PFSK-1 (cell line): ENCODE data around the gene S100A1.

Experiments used
- FOXP2 ChIP-seq: optimal IDR thresholded peaks from 2 replicates; pipeline ENCODE3; 2011; ENCODE audit warnings: borderline replicate concordance, control low read depth, inconsistent platforms; ENCODE audit not compliant: insufficient read depth; ENCODE audit errors: extremely low read length, extremely low read depth
- POLR2AphosphoS5 ChIP-seq: IDR thresholded peaks from 2 replicates; pipeline ENCODE4 v1.6.1; 2012; ENCODE audit warnings: low read depth, mild to moderate bottlenecking, control low read depth, low read length, moderate library complexity
- SIN3A ChIP-seq: IDR thresholded peaks from 2 replicates; pipeline ENCODE4 v1.6.1; 2012; ENCODE audit warnings: mild to moderate bottlenecking, low read length, moderate library complexity, borderline replicate concordance; ENCODE audit not compliant: insufficient read depth
- TAF1 ChIP-seq: IDR thresholded peaks from 2 replicates; pipeline ENCODE4 v1.6.1; 2012; ENCODE audit warnings: low read length, control low read depth, borderline replicate concordance; ENCODE audit not compliant: insufficient read depth
- TF ChIP-seq, protein P1 (sequence below), 2 experiments: IDR thresholded peaks; 2 replicates each; pipeline versions ENCODE4 v1.6.1 to v1.8.0; 2011 to 2012; ENCODE audit warnings: low read depth in 2 of 2, low read length in 2 of 2, control low read depth in 1 of 2, inconsistent platforms in 1 of 2, mild to moderate bottlenecking in 1 of 2, moderate library complexity in 1 of 2; ENCODE audit not compliant: insufficient read depth in 1 of 2

The S100A1 gene

DNA sequence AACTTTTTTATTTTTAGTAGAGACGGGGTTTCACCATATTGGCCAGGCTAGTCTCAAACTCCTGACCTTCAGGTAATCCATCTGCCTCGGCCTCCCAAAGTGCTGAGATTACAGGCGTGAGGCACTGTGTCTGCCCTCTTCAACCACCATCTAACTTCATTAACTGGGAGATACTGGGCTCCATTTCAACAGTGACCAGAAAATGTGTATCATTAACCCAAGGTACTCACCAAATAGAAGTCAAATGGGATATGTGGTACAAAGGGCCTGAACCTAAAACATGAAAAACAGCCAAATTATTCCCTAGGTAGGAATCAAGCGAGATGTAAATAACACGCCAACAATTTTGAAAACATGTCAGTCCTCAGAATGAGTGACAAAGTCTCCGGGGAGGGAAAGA lies 41.4 kb downstream of the S100A1 start:
- TF ChIP-seq TAF1 (no peak), SIN3A (no peak), POLR2AphosphoS5 (no peak), FOXP2 (no peak)
- TF ChIP-seq, protein P1, sequence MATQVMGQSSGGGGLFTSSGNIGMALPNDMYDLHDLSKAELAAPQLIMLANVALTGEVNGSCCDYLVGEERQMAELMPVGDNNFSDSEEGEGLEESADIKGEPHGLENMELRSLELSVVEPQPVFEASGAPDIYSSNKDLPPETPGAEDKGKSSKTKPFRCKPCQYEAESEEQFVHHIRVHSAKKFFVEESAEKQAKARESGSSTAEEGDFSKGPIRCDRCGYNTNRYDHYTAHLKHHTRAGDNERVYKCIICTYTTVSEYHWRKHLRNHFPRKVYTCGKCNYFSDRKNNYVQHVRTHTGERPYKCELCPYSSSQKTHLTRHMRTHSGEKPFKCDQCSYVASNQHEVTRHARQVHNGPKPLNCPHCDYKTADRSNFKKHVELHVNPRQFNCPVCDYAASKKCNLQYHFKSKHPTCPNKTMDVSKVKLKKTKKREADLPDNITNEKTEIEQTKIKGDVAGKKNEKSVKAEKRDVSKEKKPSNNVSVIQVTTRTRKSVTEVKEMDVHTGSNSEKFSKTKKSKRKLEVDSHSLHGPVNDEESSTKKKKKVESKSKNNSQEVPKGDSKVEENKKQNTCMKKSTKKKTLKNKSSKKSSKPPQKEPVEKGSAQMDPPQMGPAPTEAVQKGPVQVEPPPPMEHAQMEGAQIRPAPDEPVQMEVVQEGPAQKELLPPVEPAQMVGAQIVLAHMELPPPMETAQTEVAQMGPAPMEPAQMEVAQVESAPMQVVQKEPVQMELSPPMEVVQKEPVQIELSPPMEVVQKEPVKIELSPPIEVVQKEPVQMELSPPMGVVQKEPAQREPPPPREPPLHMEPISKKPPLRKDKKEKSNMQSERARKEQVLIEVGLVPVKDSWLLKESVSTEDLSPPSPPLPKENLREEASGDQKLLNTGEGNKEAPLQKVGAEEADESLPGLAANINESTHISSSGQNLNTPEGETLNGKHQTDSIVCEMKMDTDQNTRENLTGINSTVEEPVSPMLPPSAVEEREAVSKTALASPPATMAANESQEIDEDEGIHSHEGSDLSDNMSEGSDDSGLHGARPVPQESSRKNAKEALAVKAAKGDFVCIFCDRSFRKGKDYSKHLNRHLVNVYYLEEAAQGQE (IDR thresholded peaks at IDR 0.05; ENCODE audit: insufficient read depth in 1 of 2, low read depth in 2 of 2, low read length in 2 of 2) = no peak

DNA sequence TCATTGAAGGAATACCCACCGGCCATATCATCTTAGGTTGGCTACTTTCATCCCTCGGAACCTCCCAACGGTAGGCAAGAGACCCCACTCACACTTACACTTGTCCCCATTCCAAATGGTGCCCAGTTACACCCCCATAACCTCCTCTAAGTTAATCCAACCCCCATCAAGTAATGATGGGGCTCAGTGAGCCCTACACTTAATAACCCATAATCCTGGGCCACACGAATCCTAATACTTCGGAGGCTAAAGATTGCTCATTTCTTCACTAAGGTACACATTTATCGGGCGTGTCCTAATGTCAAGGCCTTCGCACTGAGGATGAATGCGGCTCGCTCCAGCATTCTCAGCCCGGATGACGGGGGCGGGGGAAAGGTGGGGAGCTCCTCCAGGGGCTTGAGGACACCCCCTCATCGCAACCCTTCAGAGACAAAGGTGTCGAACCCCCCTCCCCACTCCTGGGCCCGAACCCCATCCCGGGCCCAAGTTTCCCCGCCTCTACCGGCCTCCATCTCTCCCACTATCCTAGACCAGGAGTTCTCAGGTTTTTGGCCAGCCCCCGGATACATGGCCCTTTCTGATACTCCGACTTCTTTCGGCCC lies 42.1 kb downstream of the S100A1 start:
- TF ChIP-seq SIN3A = no peak
- TF ChIP-seq TAF1 = no peak
- TF ChIP-seq POLR2AphosphoS5 = no peak; the same call in 1 of the 2 replicates
- TF ChIP-seq, protein P1 (IDR thresholded peaks at IDR 0.05; ENCODE audit: insufficient read depth in 1 of 2, low read depth in 2 of 2, low read length in 2 of 2) = no peak
- no peak for TF ChIP-seq FOXP2

DNA sequence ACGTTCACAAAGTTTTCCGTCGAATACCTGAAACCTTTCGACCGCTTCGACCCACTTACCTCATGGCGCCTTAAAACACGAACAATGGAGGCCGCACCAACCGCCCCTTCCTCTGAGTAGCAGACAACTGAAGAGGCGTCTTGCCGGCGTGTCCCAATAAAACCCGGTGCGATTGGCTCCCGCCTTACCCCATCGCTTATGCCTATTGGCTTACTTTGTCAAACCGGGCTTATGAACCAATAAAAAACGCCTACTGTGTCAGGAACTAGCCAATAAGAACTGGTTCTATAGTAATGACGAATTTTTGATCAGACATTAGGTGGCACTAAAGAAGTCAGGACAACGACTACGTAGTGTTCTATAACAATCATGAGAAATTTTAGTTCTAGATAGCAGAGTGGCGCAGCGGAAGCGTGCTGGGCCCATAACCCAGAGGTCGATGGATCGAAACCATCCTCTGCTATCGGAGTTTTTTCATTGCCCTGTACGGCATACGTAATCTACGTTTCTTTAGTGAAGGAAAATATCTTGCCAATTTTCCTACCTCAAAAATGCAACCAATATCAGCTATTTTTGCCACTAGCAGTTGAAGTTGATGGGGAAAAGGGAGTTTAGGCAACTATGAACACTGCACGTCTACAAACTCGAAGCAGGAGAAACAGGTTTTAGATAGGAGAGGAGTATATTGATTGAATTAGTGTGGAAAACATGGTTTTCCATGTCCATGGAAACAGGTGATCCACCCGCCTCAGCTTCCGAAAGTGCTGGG lies 42.8 kb downstream of the S100A1 start, which contains the start of gene ILF2:
Gene ILF2, minus strand, starts transcription at position 135 of the 769 bp plus-strand sequence. Its CDS starts 71 bp downstream, at position 64.
- TF ChIP-seq POLR2AphosphoS5 (peak; percentile 96), SIN3A (no peak; the same call in 1 of the 2 replicates), TAF1 (peak; percentile 97; the same call in 1 of the 2 replicates), FOXP2 (no peak)
- TF ChIP-seq, protein P1 (IDR thresholded peaks at IDR 0.05; ENCODE audit: insufficient read depth in 1 of 2, low read depth in 2 of 2, low read length in 2 of 2) = 0 out of 4 replicates have a peak, but pooled peaks of 1 of the 2 experiments have one; percentile 4

DNA sequence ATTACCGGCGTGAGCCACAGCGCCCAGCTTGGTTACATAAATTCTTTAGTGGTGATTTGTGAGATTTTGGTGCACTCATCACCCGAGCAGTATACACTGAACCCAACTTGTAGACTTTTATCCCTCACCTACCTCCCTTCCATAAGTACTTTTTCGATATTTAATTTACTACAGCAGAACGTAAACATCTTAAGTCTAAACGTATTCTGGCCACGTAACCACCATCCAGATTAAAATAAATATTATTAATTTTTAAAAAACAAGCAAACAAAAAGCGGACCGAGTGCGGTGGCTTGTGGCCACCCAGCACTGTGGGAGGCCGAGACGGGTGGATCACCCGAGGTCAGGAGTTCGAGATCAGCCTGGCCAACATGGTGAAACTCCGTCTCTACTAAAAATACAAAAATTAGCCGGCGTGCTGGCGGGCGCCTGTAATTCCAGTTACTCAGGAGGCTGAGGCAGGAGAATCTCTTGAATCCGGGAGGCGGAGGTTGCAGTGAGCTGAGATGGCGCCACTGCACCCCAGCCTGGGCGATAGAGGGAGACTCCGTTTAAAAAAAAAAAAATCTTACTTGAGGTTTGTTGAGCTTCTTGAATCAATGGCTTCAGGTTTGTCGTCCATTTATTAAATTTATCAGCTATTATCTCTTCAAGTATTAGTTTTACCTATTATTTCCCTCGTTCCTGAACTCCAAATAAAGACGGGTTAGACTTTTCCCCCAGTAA lies 43.6 kb downstream of the S100A1 start:
- 0 out of 2 replicates have a peak, but pooled peaks have one; percentile 18 for TF ChIP-seq TAF1

DNA sequence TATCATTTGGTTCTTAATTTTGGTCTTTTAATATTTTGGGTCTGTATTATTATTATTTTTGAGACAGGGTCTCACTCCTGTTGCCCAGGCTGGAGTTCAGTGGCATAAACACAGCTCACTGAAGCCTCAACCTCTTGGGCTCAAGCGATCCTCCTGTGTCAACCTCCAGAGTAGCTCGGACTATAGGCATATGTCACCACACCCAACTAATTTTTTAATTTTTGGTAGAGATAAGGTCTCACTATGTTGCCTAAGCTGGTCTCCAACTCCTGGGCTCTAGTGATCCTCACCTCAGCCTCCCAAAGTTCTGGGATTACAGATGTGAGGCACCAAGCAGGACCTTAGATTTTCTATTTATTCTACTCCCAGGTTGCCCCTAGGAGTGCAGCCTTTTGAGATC lies 45.3 kb downstream of the S100A1 start:
- TF ChIP-seq POLR2AphosphoS5 (no peak), TAF1 (no peak), SIN3A (no peak), FOXP2 (no peak)
- TF ChIP-seq, protein P1 (IDR thresholded peaks at IDR 0.05; ENCODE audit: insufficient read depth in 1 of 2, low read depth in 2 of 2, low read length in 2 of 2) = no peak
